Mucosa of rectum (tissue), 2 donors: Measurements from ENCODE around the gene DPP3.

Source experiments
- H3K27ac ChIP-seq, 2 donors: one replicate each; pipeline ENCODE4 v1.7.0; 2013; ENCODE audit warnings: inconsistent platforms in 2 of 2, low read depth in 2 of 2, low read length in 2 of 2
- H3K27me3 ChIP-seq, 2 donors: one replicate each; pipeline ENCODE4 v1.7.0; 2013; ENCODE audit warnings: low read length in 2 of 2; ENCODE audit not compliant: control insufficient read depth in 2 of 2, insufficient read depth in 2 of 2
- H3K36me3 ChIP-seq, 2 donors: one replicate each; pipeline ENCODE4 v1.7.0; 2013; ENCODE audit warnings: low read length in 2 of 2; ENCODE audit not compliant: control insufficient read depth in 2 of 2, insufficient read depth in 2 of 2
- H3K4me1 ChIP-seq, 2 donors: one replicate each; pipeline ENCODE4 v1.7.0; 2013; ENCODE audit warnings: low read length in 2 of 2, mild to moderate bottlenecking in 1 of 2; ENCODE audit not compliant: control insufficient read depth in 2 of 2, insufficient read depth in 2 of 2
- H3K4me3 ChIP-seq, 2 donors: one replicate each; pipeline ENCODE4 v1.7.0; 2013; ENCODE audit warnings: low read length in 2 of 2
- H3K9ac ChIP-seq, 2 donors: one replicate each; pipeline ENCODE4 v1.7.0; 2013; ENCODE audit warnings: low read length in 2 of 2, low read depth in 1 of 2, mild to moderate bottlenecking in 1 of 2
- H3K9me3 ChIP-seq, 2 donors: one replicate each; pipeline ENCODE4 v1.7.0; 2013; ENCODE audit warnings: low read length in 2 of 2; ENCODE audit not compliant: control insufficient read depth in 2 of 2
- donor health status: healthy.
- donor health status: Normal muscosa, but diverticular disease.

Gene DPP3

DNA sequence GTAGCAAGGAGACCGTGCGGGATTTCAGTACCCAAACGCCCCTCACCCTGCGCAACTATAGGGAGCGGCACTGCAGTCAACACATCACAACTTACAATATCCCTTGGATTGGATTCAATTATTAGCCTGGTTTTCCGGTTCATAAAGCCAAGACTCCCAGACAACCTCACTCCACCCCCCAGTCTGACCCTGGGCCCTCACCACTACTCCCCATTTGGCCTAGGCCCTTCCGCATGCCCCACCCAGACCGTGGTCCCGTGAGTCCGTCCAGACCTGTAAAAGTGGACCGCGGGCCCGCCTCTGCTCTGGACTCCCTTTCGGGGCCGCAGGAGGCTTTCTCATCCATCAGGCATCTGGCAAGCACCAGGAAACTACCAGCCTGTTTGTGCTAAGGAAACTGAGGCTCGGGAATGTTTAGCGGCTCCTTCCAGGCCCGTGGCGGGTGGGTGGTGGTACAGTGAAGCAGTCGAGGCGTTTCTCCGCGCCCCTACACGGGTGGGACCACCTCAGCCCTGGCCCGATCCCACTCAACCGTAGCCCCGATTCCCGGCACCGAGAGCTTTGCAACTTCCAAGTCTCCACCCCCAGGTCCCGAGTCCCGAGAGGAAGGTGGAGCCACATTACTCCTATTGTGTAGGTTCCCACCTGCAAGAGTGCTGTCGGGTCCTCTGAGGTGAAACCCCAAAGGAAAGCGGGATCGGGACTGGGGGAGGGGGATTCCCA is 679 bp upstream of the DPP3 start:
- peak overlapping the region; percentile 93 to 94 for H3K9ac ChIP-seq
- H3K4me1 ChIP-seq: peaks cover 11% of the 10 kb centered on the region in 2 donors
- peak overlapping the region; percentile 75 to 88 for H3K4me3 ChIP-seq
- no peaks in the 10 kb centered on the region for H3K27me3 ChIP-seq
- H3K36me3 ChIP-seq: peaks cover 6 to 8% of the 10 kb centered on the region in 2 donors
- H3K27ac ChIP-seq: peak overlapping the region; percentile 94 to 96
- no peaks in the 10 kb centered on the region for H3K9me3 ChIP-seq

GRCh38 chr11:66484806-66485380 is 4.7 kb downstream of the DPP3 start:
- Histone ChIP-seq H3K27ac (no peak overlapping the region), H3K9ac (no peak overlapping the region), H3K36me3 (peaks cover 28 to 38% of the 10 kb centered on the region in 2 donors), H3K4me3 (no peak overlapping the region), H3K9me3 (no peaks in the 10 kb centered on the region), H3K4me1 (peaks cover 5 to 6% of the 10 kb centered on the region in 2 donors), H3K27me3 (no peaks in the 10 kb centered on the region)

DNA sequence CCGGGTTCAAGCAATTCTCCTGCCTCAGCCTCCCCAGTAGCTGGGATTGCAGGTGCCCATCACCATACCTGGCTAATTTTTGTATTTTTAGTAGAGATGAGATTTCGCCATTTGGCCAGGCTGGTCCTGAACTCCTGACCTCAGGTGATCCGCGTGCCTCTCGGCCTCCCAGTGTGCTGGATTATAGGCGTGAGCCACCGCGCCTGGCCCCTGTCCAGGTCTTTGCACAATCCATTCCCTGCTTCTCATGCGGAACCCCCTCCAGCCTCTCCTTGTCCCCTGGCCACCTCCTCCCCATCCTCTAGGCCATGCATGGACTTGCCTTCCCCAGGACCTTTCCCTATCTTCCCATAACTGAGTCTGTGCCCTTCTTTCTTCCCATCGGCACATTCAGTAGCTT is 8.7 kb downstream of the DPP3 start:
- Histone ChIP-seq H3K9ac (no peak overlapping the region), H3K4me1 (peaks cover 0 to 6% of the 10 kb centered on the region in 2 donors), H3K9me3 (no peaks in the 10 kb centered on the region), H3K36me3 (peaks cover 38 to 45% of the 10 kb centered on the region in 2 donors), H3K4me3 (no peak overlapping the region), H3K27ac (no peak overlapping the region), H3K27me3 (no peaks in the 10 kb centered on the region)

- no peak overlapping the region for H3K9ac ChIP-seq
- H3K36me3 ChIP-seq: peaks cover 37 to 46% of the 10 kb centered on the region in 2 donors
- H3K27me3 ChIP-seq: no peaks in the 10 kb centered on the region
- no peaks in the 10 kb centered on the region for H3K9me3 ChIP-seq
- H3K27ac ChIP-seq: no peak overlapping the region
- peaks cover 0 to 6% of the 10 kb centered on the region in 2 donors for H3K4me1 ChIP-seq
- H3K4me3 ChIP-seq: no peak overlapping the region
Measured at GRCh38 chr11:66489636-66490035, 9.4 kb downstream of the DPP3 start.

DNA sequence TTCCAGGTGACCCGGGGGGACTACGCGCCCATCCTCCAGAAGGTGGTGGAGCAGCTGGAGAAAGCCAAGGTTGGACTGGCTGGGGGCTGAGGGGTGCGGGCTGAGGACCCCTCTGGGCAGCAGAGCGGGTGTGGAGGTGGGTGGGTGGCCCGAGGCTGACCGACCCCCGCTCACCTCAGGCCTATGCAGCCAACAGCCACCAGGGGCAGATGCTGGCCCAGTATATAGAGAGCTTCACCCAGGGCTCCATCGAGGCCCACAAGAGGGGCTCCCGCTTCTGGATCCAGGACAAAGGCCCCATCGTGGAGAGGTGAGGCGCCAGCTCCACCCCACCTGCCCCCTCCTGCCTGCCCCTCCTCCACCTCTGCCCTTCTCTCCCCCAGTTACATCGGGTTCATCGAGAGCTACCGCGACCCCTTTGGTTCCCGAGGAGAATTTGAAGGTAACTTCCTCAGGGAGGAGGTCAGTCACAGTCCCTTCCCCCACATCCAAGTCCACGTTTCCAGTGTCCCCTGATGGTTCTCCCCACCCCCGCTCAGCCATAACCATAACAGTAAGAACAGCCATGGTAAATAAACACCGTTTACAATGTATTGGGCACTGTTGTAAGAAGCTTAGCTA is 11.2 kb downstream of the DPP3 start:
- Histone ChIP-seq H3K27ac (no peak overlapping the region), H3K4me1 (peaks cover 0 to 6% of the 10 kb centered on the region in 2 donors), H3K9me3 (no peaks in the 10 kb centered on the region), H3K36me3 (peaks cover 39 to 44% of the 10 kb centered on the region in 2 donors), H3K9ac (no peak overlapping the region), H3K27me3 (no peaks in the 10 kb centered on the region), H3K4me3 (no peak overlapping the region)

DNA sequence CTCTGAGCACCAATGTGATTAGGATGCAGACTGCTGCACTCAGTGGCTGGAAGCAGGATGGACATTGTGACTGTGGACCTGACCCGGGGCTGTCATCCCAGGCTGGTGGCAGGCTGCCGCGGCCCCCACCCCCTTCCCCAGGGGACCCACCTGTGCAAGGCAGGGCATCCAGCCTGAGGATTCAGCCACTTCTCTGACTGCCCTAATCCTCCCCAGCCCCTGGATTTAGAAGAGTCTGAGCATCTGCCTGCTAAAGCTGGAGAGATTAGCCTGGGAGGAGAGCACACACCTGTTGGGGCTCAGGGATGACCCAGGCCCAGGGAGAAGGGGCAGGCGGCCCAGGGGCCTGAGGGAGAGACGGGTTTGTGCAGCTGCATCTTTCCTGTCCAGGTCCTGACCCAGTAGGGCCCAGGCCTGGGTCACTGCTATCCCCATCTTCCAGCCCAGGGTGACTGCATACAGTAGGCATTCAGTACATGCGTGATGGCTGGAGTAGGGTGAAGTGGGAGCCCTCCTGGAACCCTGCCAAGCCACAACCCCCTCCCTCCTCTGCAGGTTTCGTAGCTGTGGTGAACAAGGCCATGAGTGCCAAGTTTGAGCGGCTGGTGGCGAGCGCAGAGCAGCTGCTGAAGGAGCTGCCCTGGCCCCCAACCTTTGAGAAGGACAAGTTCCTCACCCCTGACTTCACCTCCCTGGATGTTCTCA is 12.1 kb downstream of the DPP3 start:
- no peak overlapping the region for H3K4me3 ChIP-seq
- no peaks in the 10 kb centered on the region for H3K27me3 ChIP-seq
- peaks cover 0 to 6% of the 10 kb centered on the region in 2 donors for H3K4me1 ChIP-seq
- no peak overlapping the region for H3K9ac ChIP-seq
- H3K9me3 ChIP-seq: no peaks in the 10 kb centered on the region
- H3K27ac ChIP-seq: no peak overlapping the region
- H3K36me3 ChIP-seq: peaks cover 43 to 44% of the 10 kb centered on the region in 2 donors

- H3K9ac ChIP-seq: no peak overlapping the region
- peaks cover 0 to 6% of the 10 kb centered on the region in 2 donors for H3K4me1 ChIP-seq
- H3K36me3 ChIP-seq: peaks cover 39 to 40% of the 10 kb centered on the region in 2 donors
- no peak overlapping the region for H3K27ac ChIP-seq
- no peaks in the 10 kb centered on the region for H3K9me3 ChIP-seq
- H3K27me3 ChIP-seq: no peaks in the 10 kb centered on the region
- H3K4me3 ChIP-seq: no peak overlapping the region
Measured at GRCh38 chr11:66493130-66493529, 12.9 kb downstream of the DPP3 start.

DNA sequence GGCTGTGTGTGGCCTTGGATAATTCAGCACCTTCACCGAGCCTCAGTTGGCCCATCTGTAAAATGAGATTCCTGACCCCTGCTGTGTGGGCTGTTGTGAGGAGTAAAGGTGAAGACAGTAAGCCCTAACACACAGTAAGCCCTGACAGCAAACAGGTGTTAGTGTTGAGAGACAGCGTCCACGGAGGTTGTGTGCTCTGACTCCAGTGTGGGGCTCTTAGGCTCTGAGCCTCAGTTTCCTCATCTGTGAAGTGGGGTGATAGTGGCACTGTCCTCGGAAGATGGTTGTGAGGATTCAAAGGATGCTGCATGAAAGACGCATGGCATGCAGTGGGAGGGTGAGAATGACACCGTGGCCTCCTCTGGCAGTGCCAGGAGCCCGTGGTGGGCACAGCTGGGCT is 14.2 kb downstream of the DPP3 start:
- no peak overlapping the region for H3K4me3 ChIP-seq
- H3K4me1 ChIP-seq: peaks cover 0 to 6% of the 10 kb centered on the region in 2 donors
- no peaks in the 10 kb centered on the region for H3K9me3 ChIP-seq
- H3K36me3 ChIP-seq: peaks cover 33 to 34% of the 10 kb centered on the region in 2 donors
- no peak overlapping the region for H3K9ac ChIP-seq
- no peaks in the 10 kb centered on the region for H3K27me3 ChIP-seq
- no peak overlapping the region for H3K27ac ChIP-seq

DNA sequence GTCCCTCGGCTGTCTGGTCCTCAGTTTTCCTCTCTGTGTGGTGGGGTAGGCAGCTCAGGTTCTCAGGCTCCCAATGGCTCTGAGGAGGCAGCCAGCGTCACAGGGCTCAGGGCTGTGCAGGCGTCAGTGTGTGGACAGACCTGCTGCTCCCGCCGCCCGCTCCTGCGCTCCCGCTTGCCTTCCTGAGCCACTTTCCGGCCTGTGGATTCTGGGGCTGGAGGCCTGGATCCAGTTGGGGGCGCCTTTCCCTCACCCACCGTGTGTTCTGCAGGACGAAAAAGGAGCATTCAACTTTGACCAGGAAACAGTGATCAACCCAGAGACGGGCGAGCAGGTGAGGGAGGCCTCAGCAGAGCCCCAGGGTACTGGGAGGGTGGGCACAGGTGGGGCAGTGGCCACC is 14.7 kb downstream of the DPP3 start:
- H3K4me1 ChIP-seq: peaks cover 0 to 6% of the 10 kb centered on the region in 2 donors
- H3K36me3 ChIP-seq: peaks cover 30 to 34% of the 10 kb centered on the region in 2 donors
- H3K27me3 ChIP-seq: no peaks in the 10 kb centered on the region
- H3K9me3 ChIP-seq: no peaks in the 10 kb centered on the region
- no peak overlapping the region for H3K27ac ChIP-seq
- no peak overlapping the region for H3K4me3 ChIP-seq
- no peak overlapping the region for H3K9ac ChIP-seq

DNA sequence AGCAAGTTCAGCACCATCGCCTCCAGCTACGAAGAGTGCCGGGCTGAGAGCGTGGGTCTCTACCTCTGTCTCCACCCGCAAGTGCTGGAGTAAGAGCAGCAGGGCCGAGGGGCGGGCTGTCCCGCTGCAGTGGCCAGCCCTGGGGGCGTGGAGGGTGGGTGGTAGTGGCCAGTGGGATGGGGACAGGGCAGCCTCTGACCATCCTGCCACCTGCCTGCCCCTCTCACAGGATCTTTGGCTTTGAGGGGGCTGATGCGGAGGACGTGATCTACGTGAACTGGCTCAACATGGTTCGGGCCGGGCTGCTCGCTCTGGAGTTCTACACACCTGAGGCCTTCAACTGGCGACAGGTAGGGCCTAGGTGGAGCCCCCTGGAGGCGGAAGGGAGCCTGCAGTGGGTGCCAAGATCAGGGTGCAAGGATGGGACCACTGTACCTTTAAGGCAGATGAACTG is 15.2 kb downstream of the DPP3 start:
- Histone ChIP-seq H3K27me3 (no peaks in the 10 kb centered on the region), H3K4me1 (peaks cover 0 to 6% of the 10 kb centered on the region in 2 donors), H3K4me3 (no peak overlapping the region), H3K9ac (no peak overlapping the region), H3K36me3 (peaks cover 30% of the 10 kb centered on the region in 2 donors), H3K9me3 (no peaks in the 10 kb centered on the region), H3K27ac (no peak overlapping the region)
